Gastrocnemius medialis (tissue), 4 donors: ENCODE data around the gene FAM217B. TPM values are rescaled to one million over a fixed set of nuclear protein-coding genes. Genes with fewer than 3 reads are reported as not detected.

Experiments used
- ATAC-seq, 2 donors: fragments of 150-250 bp; one replicate each; pipeline ENCODE4 v1.9.1; 2016
- DNase-seq, 2 donors: peaks; one replicate each; pipeline ENCODE4 v3.0.0-alpha.2; 2019
- H3K27ac ChIP-seq, 4 donors: fragments of 200-600 bp; sonication (generic); 1 replicate in 1 of 4; 2 replicates in 3 of 4; pipeline ENCODE4 v1.5.1; 2016 to 2018; ENCODE audit warnings: mild to moderate bottlenecking in 2 of 4, moderate library complexity in 1 of 4
- H3K27me3 ChIP-seq, 3 donors: fragments of 200-600 bp; sonication (generic) in 2 of 3; 1 replicate in 1 of 3; 2 replicates in 2 of 3; pipeline versions ENCODE4 v1.5.1 to v1.6.0; 2016 to 2019; ENCODE audit warnings: mild to moderate bottlenecking in 1 of 3, moderate library complexity in 1 of 3
- H3K36me3 ChIP-seq, 2 donors: fragments of 200-600 bp; sonication (generic) in 1 of 2; one replicate each; pipeline ENCODE4 v1.5.1; 2017 to 2018
- H3K4me1 ChIP-seq, 2 donors: fragments of 200-600 bp; sonication (generic) in 1 of 2; one replicate each; pipeline ENCODE4 v1.5.1; 2016 to 2017; ENCODE audit warnings: mild to moderate bottlenecking in 2 of 2
- H3K4me3 ChIP-seq, 4 donors: fragments of 200-600 bp; sonication (generic) in 3 of 4; 1 replicate in 1 of 4; 2 replicates in 3 of 4; pipeline ENCODE4 v1.5.1; 2016 to 2019; ENCODE audit warnings: mild to moderate bottlenecking in 2 of 4
- H3K9me3 ChIP-seq, 3 donors: fragments of 200-600 bp; sonication (generic) in 2 of 3; 1 replicate in 1 of 3; 2 replicates in 2 of 3; pipeline ENCODE4 v1.5.1; 2016 to 2019
- CTCF ChIP-seq, 5 experiments: fragments of 450-650 bp in 3 of 5; fragments of 200-600 bp in 2 of 5; sonication (generic) in 2 of 5; IDR thresholded peaks in 4 of 5; conservative IDR thresholded peaks in 1 of 5; 1 replicate in 4 of 5; 2 replicates in 1 of 5; pipeline ENCODE4 v1.5.1; 2016 to 2019; ENCODE audit warnings: antibody characterized with exemption in 5 of 5, mild to moderate bottlenecking in 3 of 5, moderate library complexity in 3 of 5
- POLR2A ChIP-seq, 2 donors: fragments of 450-650 bp; IDR thresholded peaks; one replicate each; pipeline ENCODE4 v1.6.1; 2017; ENCODE audit warnings: antibody characterized with exemption in 2 of 2, mild to moderate bottlenecking in 2 of 2, moderate library complexity in 2 of 2
- in situ Hi-C, 4 donors: fragments of 200-750 bp; cut with MboI; loops; one replicate each; pipeline versions ENCODE4 v1.15.0 to v1.8.0; 2017; ENCODE audit warnings: low sequenced_read_pairs in 4 of 4
- intact Hi-C: fragments of 100-400 bp; cut with DNase I; formaldehyde crosslinking; loops from one replicate; pipeline ENCODE4 v1.15.1; 2023; ENCODE audit warnings: low total_unique reads
- total RNA-seq, 4 donors: library from RNA; depleted of rRNA; stranded (reverse); fragments of >200 nt; gene quantifications; one replicate each; pipeline versions ENCODE4 v1.1.0 to v1.2.3, GENCODE V29; 2016

The FAM217B gene
- total RNA-seq, 4 donors from 2014 or later = 2.8 to 6.9 (median 6.4) TPM

GRCh38 chr20:59937150-59937549 is 3.0 kb upstream of the FAM217B start:
- H3K27ac ChIP-seq = peak overlapping the region; percentile 91 to 99 (median 93)
- no peaks in the 10 kb centered on the region for H3K27me3 ChIP-seq
- peaks cover 44 to 49% of the 10 kb centered on the region in 2 donors for H3K4me1 ChIP-seq
- peak overlapping the region in 2 of 4 donors; percentile 30 to 90 for H3K4me3 ChIP-seq
- in situ Hi-C loops = no loop called here
- no peaks in the 10 kb centered on the region for H3K9me3 ChIP-seq
- no peaks in the 10 kb centered on the region for H3K36me3 ChIP-seq
- intact Hi-C loops = no loop called here
- DNase-seq = no peak
- no peak for ATAC-seq
- no peak for TF ChIP-seq CTCF (IDR thresholded peaks at IDR 0.05 in 4 of 5, conservative IDR thresholded peaks at IDR 0.05 in 1 of 5)
- no peak for TF ChIP-seq POLR2A (IDR thresholded peaks at IDR 0.05)

- H3K4me3 ChIP-seq = peak overlapping the region; percentile 11 to 90 (median 54)
- ATAC-seq = peak; percentile 59 to 62
- intact Hi-C loops = no loop called here
- TF ChIP-seq POLR2A (IDR thresholded peaks at IDR 0.05) = peak in 1 of 2 donors; percentile 49
- TF ChIP-seq CTCF (IDR thresholded peaks at IDR 0.05 in 4 of 5, conservative IDR thresholded peaks at IDR 0.05 in 1 of 5) = no peak
- DNase-seq = peak; percentile 47 to 52
- H3K36me3 ChIP-seq = peaks cover 0 to 9% of the 10 kb centered on the region in 2 donors
- in situ Hi-C loops = no loop called here
- no peaks in the 10 kb centered on the region for H3K27me3 ChIP-seq
- H3K9me3 ChIP-seq = no peaks in the 10 kb centered on the region
- H3K4me1 ChIP-seq = peaks cover 55 to 56% of the 10 kb centered on the region in 2 donors
- H3K27ac ChIP-seq = peak overlapping the region; percentile 91 to 99 (median 93)
Observed at GRCh38 chr20:59938221-59938620, 2.0 kb upstream of the FAM217B start.

GRCh38 chr20:59938696-59939051 is 1.5 kb upstream of the FAM217B start:
- peak; percentile 91 to 96 for DNase-seq
- Histone ChIP-seq H3K4me3 (peak overlapping the region; percentile 11 to 90 (median 54)), H3K27me3 (no peaks in the 10 kb centered on the region), H3K27ac (peak overlapping the region; percentile 91 to 99 (median 93)), H3K36me3 (peaks cover 0 to 13% of the 10 kb centered on the region in 2 donors), H3K4me1 (peaks cover 53 to 56% of the 10 kb centered on the region in 2 donors), H3K9me3 (no peaks in the 10 kb centered on the region)
- TF ChIP-seq CTCF (IDR thresholded peaks at IDR 0.05 in 4 of 5, conservative IDR thresholded peaks at IDR 0.05 in 1 of 5) (no peak), POLR2A (IDR thresholded peaks at IDR 0.05) (no peak)
- in situ Hi-C loops = no loop called here
- intact Hi-C loops = no loop called here
- peak; percentile 67 to 68 for ATAC-seq

GRCh38 chr20:59939052-59939878 is 924 bp upstream of the FAM217B start:
- intact Hi-C loops = no loop called here
- ATAC-seq (peak; percentile 0 to 3), DNase-seq (peak in 1 of 2 donors; percentile 20)
- no peaks in the 10 kb centered on the region for H3K9me3 ChIP-seq
- peaks cover 0 to 19% of the 10 kb centered on the region in 2 donors for H3K36me3 ChIP-seq
- in situ Hi-C loops = no loop called here
- peak overlapping the region; percentile 91 to 99 (median 93) for H3K27ac ChIP-seq
- no peaks in the 10 kb centered on the region for H3K27me3 ChIP-seq
- TF ChIP-seq CTCF (IDR thresholded peaks at IDR 0.05 in 4 of 5, conservative IDR thresholded peaks at IDR 0.05 in 1 of 5) = no peak
- TF ChIP-seq POLR2A (IDR thresholded peaks at IDR 0.05) = no peak
- peak overlapping the region; percentile 62 to 90 (median 74) for H3K4me3 ChIP-seq
- H3K4me1 ChIP-seq = peaks cover 53 to 56% of the 10 kb centered on the region in 2 donors
